ENCODE data around the gene ZBTB43. TPM values are rescaled to one million over a fixed set of nuclear protein-coding genes. Genes with fewer than 3 reads are reported as not detected.
"Not testable (repeated sequence)": the region's sequence is repeated elsewhere in the genome, so short reads cannot be mapped to it uniquely, and the experiment has no call there.

Gene ZBTB43
- total RNA-seq, 4 donors from 2014 or later, result 12.1 to 25.1 (median 13.5) TPM

DNA sequence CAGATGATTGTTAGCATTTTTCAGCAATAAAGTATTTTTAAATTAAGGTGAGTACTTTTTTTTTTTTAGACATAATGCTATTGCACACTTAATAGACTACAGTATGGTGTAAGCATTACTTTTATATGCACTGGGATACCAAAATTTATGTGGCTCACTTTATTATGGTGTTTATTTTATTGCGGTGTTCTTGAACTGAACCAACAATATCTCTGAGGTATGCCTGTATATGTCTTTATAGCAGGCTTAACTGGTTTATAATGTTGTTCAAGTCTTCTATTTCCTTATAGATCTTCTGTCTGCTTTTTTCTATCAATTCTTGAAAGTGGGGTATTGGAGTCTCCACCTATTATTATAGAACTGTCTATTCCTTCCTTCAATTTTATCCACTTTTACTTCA is 18.0 kb downstream of the ZBTB43 start:
- Histone ChIP-seq H3K27ac (no peak overlapping the region), H3K36me3 (peaks cover 0 to 5% of the 10 kb centered on the region in 2 donors), H3K4me1 (no peaks in the 10 kb centered on the region), H3K27me3 (no peaks in the 10 kb centered on the region), H3K4me3 (replicated peaks in 1 of 3) (no peak overlapping the region), H3K9me3 (no peaks in the 10 kb centered on the region)
- intact Hi-C loops (cut with DNase I), result no loop called here
- 95 to 96% methylated on average over 1 of the region's 1 CpG for WGBS, 2 donors
- TF ChIP-seq, protein P1, sequence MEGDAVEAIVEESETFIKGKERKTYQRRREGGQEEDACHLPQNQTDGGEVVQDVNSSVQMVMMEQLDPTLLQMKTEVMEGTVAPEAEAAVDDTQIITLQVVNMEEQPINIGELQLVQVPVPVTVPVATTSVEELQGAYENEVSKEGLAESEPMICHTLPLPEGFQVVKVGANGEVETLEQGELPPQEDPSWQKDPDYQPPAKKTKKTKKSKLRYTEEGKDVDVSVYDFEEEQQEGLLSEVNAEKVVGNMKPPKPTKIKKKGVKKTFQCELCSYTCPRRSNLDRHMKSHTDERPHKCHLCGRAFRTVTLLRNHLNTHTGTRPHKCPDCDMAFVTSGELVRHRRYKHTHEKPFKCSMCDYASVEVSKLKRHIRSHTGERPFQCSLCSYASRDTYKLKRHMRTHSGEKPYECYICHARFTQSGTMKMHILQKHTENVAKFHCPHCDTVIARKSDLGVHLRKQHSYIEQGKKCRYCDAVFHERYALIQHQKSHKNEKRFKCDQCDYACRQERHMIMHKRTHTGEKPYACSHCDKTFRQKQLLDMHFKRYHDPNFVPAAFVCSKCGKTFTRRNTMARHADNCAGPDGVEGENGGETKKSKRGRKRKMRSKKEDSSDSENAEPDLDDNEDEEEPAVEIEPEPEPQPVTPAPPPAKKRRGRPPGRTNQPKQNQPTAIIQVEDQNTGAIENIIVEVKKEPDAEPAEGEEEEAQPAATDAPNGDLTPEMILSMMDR (IDR thresholded peaks at IDR 0.05), result no peak
- TF ChIP-seq POLR2A (IDR thresholded peaks at IDR 0.05), result no peak
- DNase-seq, result no peak

DNA sequence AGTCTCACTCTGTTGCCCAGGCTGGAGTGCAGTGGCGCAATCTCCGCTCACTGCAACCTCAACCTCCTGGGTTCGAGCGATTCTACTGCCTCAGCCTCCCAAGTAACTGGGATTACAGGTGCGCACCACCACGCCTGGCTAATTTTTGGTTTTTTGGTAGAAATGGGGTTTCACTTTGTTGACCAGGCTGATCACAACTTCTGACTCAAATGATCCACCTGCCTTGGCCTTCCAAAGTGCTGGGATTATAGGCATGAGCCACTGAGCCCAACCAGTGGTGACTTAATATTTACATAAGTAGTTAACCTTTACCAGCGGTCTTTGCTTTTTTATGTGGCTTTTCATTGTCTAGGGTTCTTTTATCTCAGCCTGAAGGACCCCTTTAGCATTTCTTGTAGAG is 19.2 kb downstream of the ZBTB43 start:
- DNase-seq; H3K9me3 ChIP-seq; H3K27ac ChIP-seq; H3K4me3 ChIP-seq (replicated peaks in 1 of 3); intact Hi-C loops (cut with DNase I); H3K4me1 ChIP-seq; H3K27me3 ChIP-seq; H3K36me3 ChIP-seq: not testable (repeated sequence)
- 88 to 96% methylated on average over 7 of the region's 7 CpGs for WGBS, 2 donors

DNA sequence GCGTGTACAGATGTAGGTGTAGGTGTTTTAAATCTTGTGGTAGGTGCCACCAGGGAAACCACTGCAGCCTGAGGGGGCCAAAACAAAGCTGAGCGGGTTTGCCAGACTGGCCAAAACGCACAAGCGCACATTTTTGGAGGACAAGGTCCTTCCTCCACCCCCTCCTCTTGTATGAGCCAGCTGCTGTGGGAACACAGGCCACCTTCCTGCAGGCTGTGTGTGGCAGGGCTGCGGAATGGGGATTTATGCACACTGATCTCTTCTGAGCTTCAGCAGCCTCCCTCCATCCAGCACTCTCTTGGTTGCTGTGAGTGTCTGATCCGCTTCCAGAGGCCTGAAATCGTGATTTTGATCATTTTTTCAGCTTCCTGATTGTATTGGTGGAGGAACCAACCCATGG is 22.4 kb downstream of the ZBTB43 start:
- DNase-seq, result no peak
- no peak overlapping the region for H3K4me3 ChIP-seq (replicated peaks in 1 of 3)
- intact Hi-C loops (cut with DNase I), result no loop called here
- peaks cover 0 to 5% of the 10 kb centered on the region in 2 donors for H3K36me3 ChIP-seq
- H3K27me3 ChIP-seq, result no peaks in the 10 kb centered on the region
- no peak overlapping the region for H3K27ac ChIP-seq
- H3K9me3 ChIP-seq, result no peaks in the 10 kb centered on the region
- TF ChIP-seq, protein P1 (IDR thresholded peaks at IDR 0.05), result no peak
- TF ChIP-seq POLR2A (IDR thresholded peaks at IDR 0.05), result no peak
- WGBS, 2 donors, result 94 to 98% methylated on average over 7 of the region's 7 CpGs
- H3K4me1 ChIP-seq, result no peaks in the 10 kb centered on the region

DNA sequence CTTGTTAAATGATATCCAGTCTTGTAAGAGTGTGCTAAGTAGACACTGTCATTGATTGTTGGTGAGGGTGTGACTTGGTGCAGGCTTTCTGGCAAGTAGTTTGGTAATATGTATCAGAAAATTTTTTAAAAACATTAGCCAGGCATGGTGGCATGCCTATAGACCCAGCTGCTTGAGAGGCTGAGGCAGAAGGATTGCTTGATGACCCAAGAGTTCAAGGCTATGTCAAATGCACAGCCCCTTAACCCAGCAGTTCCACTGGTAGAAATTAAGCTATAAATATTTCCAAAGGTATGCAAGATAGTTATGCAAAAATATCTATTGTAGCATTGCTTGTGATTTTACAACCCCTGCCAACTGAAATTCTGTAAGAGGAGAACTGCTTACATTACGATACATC is 24.2 kb downstream of the ZBTB43 start:
- H3K4me1 ChIP-seq, result no peaks in the 10 kb centered on the region
- TF ChIP-seq POLR2A (IDR thresholded peaks at IDR 0.05), result no peak
- TF ChIP-seq, protein P1 (IDR thresholded peaks at IDR 0.05), result no peak
- H3K9me3 ChIP-seq, result no peaks in the 10 kb centered on the region
- H3K27ac ChIP-seq, result no peak overlapping the region
- no peaks in the 10 kb centered on the region for H3K27me3 ChIP-seq
- intact Hi-C loops (cut with DNase I), result no loop called here
- 94 to 100% methylated on average over 1 of the region's 1 CpG for WGBS, 2 donors
- H3K4me3 ChIP-seq (replicated peaks in 1 of 3), result no peak overlapping the region
- H3K36me3 ChIP-seq, result peaks cover 17 to 18% of the 10 kb centered on the region in 2 donors
- DNase-seq, result no peak

DNA sequence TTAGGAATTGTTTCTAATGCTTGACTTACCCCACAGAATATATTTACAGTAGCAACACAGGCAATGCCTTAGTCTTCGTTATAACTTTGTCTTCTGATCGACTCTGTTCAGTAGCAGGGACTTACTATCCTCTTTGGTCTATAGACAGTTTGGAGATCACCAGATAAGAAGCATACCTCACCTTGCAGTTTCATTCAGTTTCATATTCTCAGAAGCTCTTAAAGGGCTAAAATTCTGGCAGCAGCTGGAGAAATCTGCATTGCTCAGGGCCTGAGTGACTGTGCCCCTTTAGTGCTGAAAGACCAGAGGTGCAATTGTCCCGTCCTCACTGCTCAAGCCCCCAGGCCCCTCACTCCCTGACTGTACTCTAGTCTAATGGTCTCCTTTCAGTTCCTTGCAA is 26.0 kb downstream of the ZBTB43 start:
- H3K27me3 ChIP-seq, result no peaks in the 10 kb centered on the region
- 88 to 90% methylated on average over 3 of the region's 3 CpGs for WGBS, 2 donors
- no peak for TF ChIP-seq POLR2A (IDR thresholded peaks at IDR 0.05)
- TF ChIP-seq, protein P1 (IDR thresholded peaks at IDR 0.05), result no peak
- no peak for DNase-seq
- peaks cover 17 to 18% of the 10 kb centered on the region in 2 donors for H3K36me3 ChIP-seq
- intact Hi-C loops (cut with DNase I), result no loop called here
- no peak overlapping the region for H3K4me3 ChIP-seq (replicated peaks in 1 of 3)
- H3K4me1 ChIP-seq, result peaks cover 2 to 5% of the 10 kb centered on the region in 2 donors
- H3K9me3 ChIP-seq, result no peaks in the 10 kb centered on the region
- H3K27ac ChIP-seq, result no peak overlapping the region

DNA sequence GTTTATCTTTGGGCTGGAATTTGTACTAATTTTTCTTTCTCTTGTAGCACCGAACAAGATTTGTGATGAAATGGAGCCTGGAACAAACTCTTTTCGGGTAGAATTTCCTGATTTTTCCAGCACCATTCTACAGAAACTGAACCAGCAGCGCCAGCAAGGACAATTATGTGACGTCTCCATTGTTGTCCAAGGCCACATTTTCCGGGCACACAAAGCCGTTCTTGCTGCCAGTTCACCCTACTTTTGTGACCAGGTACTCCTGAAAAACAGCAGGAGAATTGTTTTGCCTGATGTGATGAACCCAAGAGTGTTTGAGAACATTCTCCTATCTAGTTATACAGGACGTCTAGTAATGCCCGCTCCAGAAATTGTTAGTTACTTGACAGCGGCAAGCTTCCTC is 27.6 kb downstream of the ZBTB43 start:
- Histone ChIP-seq H3K9me3 (no peaks in the 10 kb centered on the region), H3K36me3 (peaks cover 15 to 18% of the 10 kb centered on the region in 2 donors), H3K4me1 (peaks cover 3 to 10% of the 10 kb centered on the region in 2 donors), H3K27me3 (no peaks in the 10 kb centered on the region), H3K4me3 (replicated peaks in 1 of 3) (no peak overlapping the region), H3K27ac (no peak overlapping the region)
- no peak for TF ChIP-seq POLR2A (IDR thresholded peaks at IDR 0.05)
- TF ChIP-seq, protein P1 (IDR thresholded peaks at IDR 0.05), result no peak
- 92 to 96% methylated on average over 9 of the region's 9 CpGs for WGBS, 2 donors
- no peak for DNase-seq
- intact Hi-C loops (cut with DNase I), result no loop called here

Data from thyroid gland (tissue), 4 donors.